Activated CD4-positive, alpha-beta memory T cell treated with anti-CD3 and anti-CD28 coated beads, Interleukin-2, amount 10 ng/mL, durations not matched to agents 7 days and 5 days (primary cell): ENCODE results near the gene ARPP21. TPM values are rescaled to one million over a fixed set of nuclear protein-coding genes. Genes with fewer than 3 reads are reported as not detected.

Experiments
- CTCF ChIA-PET: fragments of 350-600 bp; sonication (Branson Sonifier 250); formaldehyde crosslinking; loops from one replicate; lab custom pipeline; 2021; ENCODE audit warnings: antibody characterized with exemption, inconsistent platforms; lab: Charles Lee
- POLR2A ChIA-PET: fragments of 350-600 bp; sonication (Branson Sonifier 250); formaldehyde crosslinking; loops from one replicate; lab custom pipeline; 2021; ENCODE audit warnings: antibody characterized with exemption; lab: Charles Lee
- DNase-seq: peaks from one replicate; pipeline ENCODE4 v3.0.0-alpha.2; 2020
- H3K27ac Mint-ChIP-seq: one replicate; pipeline ENCODE4 v1.8.0; 2021; ENCODE audit warnings: mild to moderate bottlenecking, mixed read lengths
- H3K27me3 Mint-ChIP-seq: one replicate; pipeline ENCODE4 v1.8.0; 2021; ENCODE audit warnings: mixed read lengths
- H3K36me3 Mint-ChIP-seq: one replicate; pipeline ENCODE4 v1.8.0; 2021; ENCODE audit warnings: low read depth, mixed read lengths
- H3K4me1 Mint-ChIP-seq: one replicate; pipeline ENCODE4 v1.8.0; 2021; ENCODE audit warnings: mixed read lengths
- H3K4me3 Mint-ChIP-seq: one replicate; pipeline ENCODE4 v1.8.0; 2021; ENCODE audit warnings: mild to moderate bottlenecking, mixed read lengths
- H3K9me3 Mint-ChIP-seq: one replicate; pipeline ENCODE4 v1.8.0; 2021; ENCODE audit warnings: mixed read lengths
- total RNA-seq, 2 experiments: library from RNA; stranded (reverse); gene quantifications; one replicate each; pipeline ENCODE4 v1.2.3, GENCODE V29; 2021

ARPP21 gene
- total RNA-seq, 2 experiments from 2014 or later: not detected

GRCh38 chr3:35772381-35773015 is 133.2 kb downstream of the ARPP21 start:
- Mint-ChIP-seq H3K4me1 (no peaks in the 10 kb centered on the region), H3K36me3 (no peaks in the 10 kb centered on the region), H3K9me3 (no peaks in the 10 kb centered on the region), H3K27me3 (no peaks in the 10 kb centered on the region), H3K4me3 (no peak overlapping the region), H3K27ac (no peak overlapping the region)
- POLR2A ChIA-PET: no interaction called here
- DNase-seq: no peak
- CTCF ChIA-PET: no interaction called here

- H3K4me3 Mint-ChIP-seq: no peak overlapping the region
- POLR2A ChIA-PET: no interaction called here
Observed at GRCh38 chr3:35773417-35773816, 134.1 kb downstream of the ARPP21 start.

GRCh38 chr3:35776346-35776745 is 137.0 kb downstream of the ARPP21 start:
- CTCF ChIA-PET: no interaction called here
- Mint-ChIP-seq H3K27ac (no peak overlapping the region), H3K9me3 (no peaks in the 10 kb centered on the region), H3K27me3 (no peaks in the 10 kb centered on the region), H3K4me1 (no peaks in the 10 kb centered on the region), H3K36me3 (no peaks in the 10 kb centered on the region), H3K4me3 (no peak overlapping the region)
- POLR2A ChIA-PET: no interaction called here
- DNase-seq: no peak

More at GRCh38 chr3:35773417-35773816, 134.1 kb downstream of the ARPP21 start:
- no peaks in the 10 kb centered on the region for H3K4me1 Mint-ChIP-seq
- H3K36me3 Mint-ChIP-seq: no peaks in the 10 kb centered on the region
- no peak overlapping the region for H3K27ac Mint-ChIP-seq
- no peaks in the 10 kb centered on the region for H3K9me3 Mint-ChIP-seq
- no peaks in the 10 kb centered on the region for H3K27me3 Mint-ChIP-seq
- CTCF ChIA-PET: no interaction called here
- DNase-seq: no peak

GRCh38 chr3:35777065-35777464 is 137.7 kb downstream of the ARPP21 start:
- H3K4me1 Mint-ChIP-seq: no peaks in the 10 kb centered on the region
- no peak for DNase-seq
- CTCF ChIA-PET: no interaction called here
- H3K9me3 Mint-ChIP-seq: no peaks in the 10 kb centered on the region
- H3K36me3 Mint-ChIP-seq: no peaks in the 10 kb centered on the region
- POLR2A ChIA-PET: no interaction called here
- no peak overlapping the region for H3K27ac Mint-ChIP-seq
- H3K4me3 Mint-ChIP-seq: no peak overlapping the region
- H3K27me3 Mint-ChIP-seq: no peaks in the 10 kb centered on the region

GRCh38 chr3:35777563-35778554 is 138.5 kb downstream of the ARPP21 start:
- no peak overlapping the region for H3K4me3 Mint-ChIP-seq
- H3K27me3 Mint-ChIP-seq: no peaks in the 10 kb centered on the region
- DNase-seq: no peak
- H3K9me3 Mint-ChIP-seq: no peaks in the 10 kb centered on the region
- no peak overlapping the region for H3K27ac Mint-ChIP-seq
- POLR2A ChIA-PET: no interaction called here
- CTCF ChIA-PET: no interaction called here
- H3K36me3 Mint-ChIP-seq: no peaks in the 10 kb centered on the region
- no peaks in the 10 kb centered on the region for H3K4me1 Mint-ChIP-seq

- Mint-ChIP-seq H3K9me3 (no peaks in the 10 kb centered on the region), H3K27ac (no peak overlapping the region), H3K27me3 (no peaks in the 10 kb centered on the region), H3K4me1 (no peaks in the 10 kb centered on the region), H3K4me3 (no peak overlapping the region), H3K36me3 (no peaks in the 10 kb centered on the region)
- no peak for DNase-seq
- POLR2A ChIA-PET: no interaction called here
- CTCF ChIA-PET: no interaction called here
Observed at GRCh38 chr3:35779611-35780010, 140.3 kb downstream of the ARPP21 start.

GRCh38 chr3:35780800-35781199 is 141.5 kb downstream of the ARPP21 start:
- ChIA-PET CTCF (no interaction called here), POLR2A (no interaction called here)
- H3K36me3 Mint-ChIP-seq: no peaks in the 10 kb centered on the region
- H3K4me1 Mint-ChIP-seq: no peaks in the 10 kb centered on the region
- no peak overlapping the region for H3K4me3 Mint-ChIP-seq
- no peak overlapping the region for H3K27ac Mint-ChIP-seq
- no peaks in the 10 kb centered on the region for H3K9me3 Mint-ChIP-seq
- no peak for DNase-seq
- H3K27me3 Mint-ChIP-seq: no peaks in the 10 kb centered on the region

GRCh38 chr3:35781558-35781957 is 142.2 kb downstream of the ARPP21 start:
- Mint-ChIP-seq H3K4me3 (no peak overlapping the region), H3K9me3 (no peaks in the 10 kb centered on the region), H3K36me3 (no peaks in the 10 kb centered on the region), H3K27ac (no peak overlapping the region), H3K27me3 (no peaks in the 10 kb centered on the region), H3K4me1 (no peaks in the 10 kb centered on the region)
- POLR2A ChIA-PET: no interaction called here
- CTCF ChIA-PET: no interaction called here
- no peak for DNase-seq

GRCh38 chr3:35782355-35782754 is 143.0 kb downstream of the ARPP21 start:
- Mint-ChIP-seq H3K4me3 (no peak overlapping the region), H3K4me1 (no peaks in the 10 kb centered on the region), H3K9me3 (no peaks in the 10 kb centered on the region), H3K27ac (no peak overlapping the region), H3K36me3 (no peaks in the 10 kb centered on the region), H3K27me3 (no peaks in the 10 kb centered on the region)
- ChIA-PET POLR2A (no interaction called here), CTCF (no interaction called here)
- no peak for DNase-seq

GRCh38 chr3:35784169-35784568 is 144.8 kb downstream of the ARPP21 start:
- Mint-ChIP-seq H3K27me3 (no peaks in the 10 kb centered on the region), H3K9me3 (no peaks in the 10 kb centered on the region), H3K4me3 (no peak overlapping the region), H3K27ac (no peak overlapping the region), H3K4me1 (no peaks in the 10 kb centered on the region), H3K36me3 (no peaks in the 10 kb centered on the region)
- ChIA-PET CTCF (no interaction called here), POLR2A (no interaction called here)
- no peak for DNase-seq

GRCh38 chr3:35785234-35785888 is 146.0 kb downstream of the ARPP21 start:
- H3K27me3 Mint-ChIP-seq: no peaks in the 10 kb centered on the region
- no peaks in the 10 kb centered on the region for H3K4me1 Mint-ChIP-seq
- ChIA-PET POLR2A (no interaction called here), CTCF (no interaction called here)
- H3K36me3 Mint-ChIP-seq: no peaks in the 10 kb centered on the region
- no peaks in the 10 kb centered on the region for H3K9me3 Mint-ChIP-seq
- no peak for DNase-seq
- no peak overlapping the region for H3K27ac Mint-ChIP-seq
- H3K4me3 Mint-ChIP-seq: no peak overlapping the region

- no peaks in the 10 kb centered on the region for H3K9me3 Mint-ChIP-seq
- no peak overlapping the region for H3K4me3 Mint-ChIP-seq
- H3K4me1 Mint-ChIP-seq: no peaks in the 10 kb centered on the region
- no peak overlapping the region for H3K27ac Mint-ChIP-seq
- ChIA-PET CTCF (no interaction called here), POLR2A (no interaction called here)
- no peaks in the 10 kb centered on the region for H3K36me3 Mint-ChIP-seq
- no peak for DNase-seq
- no peaks in the 10 kb centered on the region for H3K27me3 Mint-ChIP-seq
Observed at GRCh38 chr3:35787936-35788335, 148.6 kb downstream of the ARPP21 start.

GRCh38 chr3:35789042-35789831 is 149.9 kb downstream of the ARPP21 start:
- H3K36me3 Mint-ChIP-seq: no peaks in the 10 kb centered on the region
- H3K27ac Mint-ChIP-seq: no peak overlapping the region
- no peak overlapping the region for H3K4me3 Mint-ChIP-seq
- ChIA-PET POLR2A (no interaction called here), CTCF (no interaction called here)
- H3K4me1 Mint-ChIP-seq: no peaks in the 10 kb centered on the region
- H3K9me3 Mint-ChIP-seq: no peaks in the 10 kb centered on the region
- DNase-seq: no peak
- no peaks in the 10 kb centered on the region for H3K27me3 Mint-ChIP-seq
